B cell (primary cell): ENCODE results near the gene TPCN2. TPM values are rescaled to one million over a fixed set of nuclear protein-coding genes. Genes with fewer than 3 reads are reported as not detected.

Experiments
- ATAC-seq: fragments of 200-7000 bp; cut with Tn5 transposase; one replicate; pipeline ENCODE4 v1.10.0; 2021; ENCODE audit warnings: low read depth, mild to moderate bottlenecking, moderate number of reproducible peaks, moderate library complexity
- CTCF ChIA-PET: fragments of 350-600 bp; sonication (Branson Sonifier 250); formaldehyde crosslinking; loops from one replicate; lab custom pipeline; 2021; ENCODE audit warnings: antibody characterized with exemption, inconsistent platforms; lab: Charles Lee
- POLR2A ChIA-PET: fragments of 350-600 bp; sonication (Branson Sonifier 250); formaldehyde crosslinking; loops from one replicate; lab custom pipeline; 2021; ENCODE audit warnings: antibody characterized with exemption; lab: Charles Lee
- DNase-seq: peaks from one replicate; pipeline ENCODE4 v3.0.0; 2013
- H2AFZ ChIP-seq: 2 replicates; pipeline ENCODE4 v1.6.1; 2012; ENCODE audit warnings: mild to moderate bottlenecking, low read depth, low read length; ENCODE audit not compliant: insufficient read depth, poor library complexity, severe bottlenecking
- H3K27ac ChIP-seq, 2 donors: 1 replicate in 1 of 2; 2 replicates in 1 of 2; pipeline ENCODE4 v1.5.1; 2012 to 2013; ENCODE audit warnings: low read length in 2 of 2, mild to moderate bottlenecking in 2 of 2, moderate library complexity in 1 of 2
- H3K27me3 ChIP-seq, 4 experiments: fragments of 200-600 bp in 1 of 4; sonication (generic) in 1 of 4; replicated peaks in 1 of 4; 1 replicate in 2 of 4; 2 replicates in 2 of 4; pipeline versions ENCODE4 v1.6.1 to v1.7.0; 2013 to 2016; ENCODE audit warnings: low read length in 3 of 4, mild to moderate bottlenecking in 2 of 4, mixed read lengths in 1 of 4, moderate library complexity in 1 of 4; ENCODE audit not compliant: insufficient read depth in 4 of 4, control insufficient read depth in 3 of 4; ENCODE audit errors: control extremely low read depth in 1 of 4
- H3K36me3 ChIP-seq, 2 experiments: replicated peaks in 1 of 2; 1 replicate in 1 of 2; 2 replicates in 1 of 2; pipeline versions ENCODE4 v1.6.1 to v1.7.1; 2013; ENCODE audit warnings: low read length in 1 of 2; ENCODE audit not compliant: insufficient read depth in 2 of 2, control insufficient read depth in 1 of 2; ENCODE audit errors: control extremely low read depth in 1 of 2, extremely low read depth in 1 of 2
- H3K4me1 ChIP-seq, 2 donors: fragments of 200-600 bp in 1 of 2; sonication (generic) in 1 of 2; 1 replicate in 1 of 2; 2 replicates in 1 of 2; pipeline versions ENCODE4 v1.5.1 to v1.6.1; 2013 to 2017; ENCODE audit warnings: low read length in 2 of 2; ENCODE audit not compliant: control insufficient read depth in 2 of 2, insufficient read depth in 2 of 2
- H3K4me2 ChIP-seq: replicated peaks from 2 replicates; pipeline ENCODE3; 2012; ENCODE audit warnings: mild to moderate bottlenecking, low read depth, low read length; ENCODE audit not compliant: poor library complexity, severe bottlenecking
- H3K4me3 ChIP-seq, 5 experiments: fragments of 200-600 bp in 1 of 5; sonication (generic) in 1 of 5; 1 replicate in 3 of 5; 2 replicates in 2 of 5; pipeline versions ENCODE4 v1.5.1 to v1.7.0; 2011 to 2016; ENCODE audit warnings: low read length in 4 of 5, mild to moderate bottlenecking in 4 of 5, low read depth in 2 of 5, control low read depth in 1 of 5, moderate library complexity in 1 of 5; ENCODE audit not compliant: insufficient read depth in 1 of 5; ENCODE audit errors: control extremely low read depth in 1 of 5, extremely low read depth in 1 of 5
- H3K79me2 ChIP-seq: fragments of 200-600 bp; sonication (generic); one replicate; pipeline ENCODE4 v1.6.0; 2016; ENCODE audit warnings: low read length; ENCODE audit not compliant: control insufficient read depth, insufficient read depth
- H3K9ac ChIP-seq: fragments of 200-600 bp; sonication (generic); 2 replicates; pipeline ENCODE4 v1.6.1; 2017; ENCODE audit warnings: mild to moderate bottlenecking, low read length, moderate library complexity
- H3K9me3 ChIP-seq, 3 donors: one replicate each; pipeline versions ENCODE4 v1.6.1 to v1.7.1; 2013; ENCODE audit warnings: low read length in 2 of 3; ENCODE audit not compliant: control insufficient read depth in 2 of 3, insufficient read depth in 1 of 3; ENCODE audit errors: control extremely low read depth in 1 of 3
- H4K20me1 ChIP-seq: 2 replicates; pipeline ENCODE4 v1.6.0; 2012; ENCODE audit warnings: mild to moderate bottlenecking, low read length; ENCODE audit not compliant: insufficient read depth, control insufficient read depth, poor library complexity, severe bottlenecking
- H3K27ac Mint-ChIP-seq: one replicate; pipeline ENCODE4 v1.8.0; 2021; ENCODE audit warnings: mixed read lengths
- H3K27me3 Mint-ChIP-seq: one replicate; pipeline ENCODE4 v1.8.0; 2021; ENCODE audit warnings: mixed read lengths
- H3K4me1 Mint-ChIP-seq: one replicate; pipeline ENCODE4 v1.8.0; 2021; ENCODE audit warnings: mixed read lengths
- H3K4me3 Mint-ChIP-seq: one replicate; pipeline ENCODE4 v1.8.0; 2021; ENCODE audit warnings: mixed read lengths
- H3K9me3 Mint-ChIP-seq: one replicate; pipeline ENCODE4 v1.8.0; 2022; ENCODE audit warnings: mixed read lengths; ENCODE audit not compliant: insufficient read depth
- CTCF ChIP-seq: fragments of 200-600 bp; IDR thresholded peaks from one replicate; pipeline ENCODE4 v1.8.0; 2022; ENCODE audit warnings: antibody characterized with exemption, mild to moderate bottlenecking
- EZH2 ChIP-seq: IDR thresholded peaks from 2 replicates; pipeline ENCODE4 v1.6.1; 2012; ENCODE audit warnings: borderline replicate concordance, low read depth, mild to moderate bottlenecking, moderate library complexity, low read length; ENCODE audit not compliant: insufficient read depth, poor library complexity, severe bottlenecking
- WGBS: methylation state at CpG from one replicate; pipeline ENCODE4 v1.1.5; 2013; ENCODE audit warnings: missing lambda C conversion rate; ENCODE audit not compliant: insufficient coverage; 5-methylcytosine and 5-hydroxymethylcytosine counted together
- intact Hi-C: fragments of 100-400 bp; cut with micrococcal nuclease; formaldehyde crosslinking; loops from one replicate; pipeline ENCODE4 v1.10.0; 2022
- polyA plus RNA-seq: library from polyadenylated mRNA; depleted of rRNA; stranded (reverse); fragments of >200 nt; gene quantifications from 2 replicates; pipeline ENCODE4 v1.2.3, GENCODE V29; 2012
- total RNA-seq, 2 donors: library from RNA; stranded (reverse); fragments of 120-200 nt in 1 of 2; gene quantifications; 1 replicate in 1 of 2; 2 replicates in 1 of 2; pipeline versions ENCODE4 v1.2.3 to v1.2.4, GENCODE V29; 2013 to 2022

Gene TPCN2
- total and polyA plus RNA-seq, 2 donors (not counting 1 experiment from before 2014, with no cell fraction given), result 16.8 to 71.4 TPM

GRCh38 chr11:69065147-69065710, 16.5 kb downstream of the TPCN2 start:
- H3K4me1 ChIP-seq, result no peaks in the 10 kb centered on the region
- DNase-seq, result no peak
- Mint-ChIP-seq H3K27ac (no peak overlapping the region), H3K27me3 (no peaks in the 10 kb centered on the region), H3K9me3 (no peaks in the 10 kb centered on the region), H3K4me1 (no peaks in the 10 kb centered on the region), H3K4me3 (no peak overlapping the region)
- peaks cover 43% of the 10 kb centered on the region for H3K79me2 ChIP-seq
- H3K27me3 ChIP-seq, result no peaks in the 10 kb centered on the region
- H3K27ac ChIP-seq, result no peak overlapping the region
- H4K20me1 ChIP-seq, result peaks cover 69% of the 10 kb centered on the region
- peaks cover 0 to 25% of the 10 kb centered on the region in 2 experiments for H3K36me3 ChIP-seq
- no peak overlapping the region for H3K4me2 ChIP-seq
- TF ChIP-seq CTCF, result no peak
- TF ChIP-seq EZH2, result no peak
- WGBS, result 92% methylated on average over 19 of the region's 19 CpGs
- no peak overlapping the region for H3K4me3 ChIP-seq
- ChIA-PET CTCF (no interaction called here), POLR2A (no interaction called here)
- no peaks in the 10 kb centered on the region for H3K9me3 ChIP-seq
- no peak overlapping the region for H3K9ac ChIP-seq
- intact Hi-C loops, result no loop called here
- ATAC-seq, result no peak
- no peak overlapping the region for H2AFZ ChIP-seq

- no peak for ATAC-seq
- no peak overlapping the region for H3K4me3 Mint-ChIP-seq
- no peak for TF ChIP-seq EZH2
- TF ChIP-seq CTCF, result no peak
- intact Hi-C loops, result no loop called here
- Histone ChIP-seq H3K27ac (no peak overlapping the region), H3K4me2 (no peak overlapping the region), H3K27me3 (no peaks in the 10 kb centered on the region), H3K36me3 (peaks cover 0 to 34% of the 10 kb centered on the region in 2 experiments), H3K9ac (no peak overlapping the region), H2AFZ (no peak overlapping the region), H3K4me3 (no peak overlapping the region), H3K79me2 (peaks cover 31% of the 10 kb centered on the region), H3K4me1 (no peaks in the 10 kb centered on the region), H4K20me1 (peaks cover 57% of the 10 kb centered on the region), H3K9me3 (no peaks in the 10 kb centered on the region)
- no peaks in the 10 kb centered on the region for H3K4me1 Mint-ChIP-seq
- WGBS, result 95% methylated on average over 28 of the region's 30 CpGs
- H3K27me3 Mint-ChIP-seq, result no peaks in the 10 kb centered on the region
- no peak for DNase-seq
- CTCF ChIA-PET, result no interaction called here
- peak overlapping the region; percentile 32 for H3K27ac Mint-ChIP-seq
- POLR2A ChIA-PET, result no interaction called here
- no peaks in the 10 kb centered on the region for H3K9me3 Mint-ChIP-seq
Measured at GRCh38 chr11:69066122-69067112, 17.7 kb downstream of the TPCN2 start.
